ENCODE results near the gene ALDH1A3.

DNA sequence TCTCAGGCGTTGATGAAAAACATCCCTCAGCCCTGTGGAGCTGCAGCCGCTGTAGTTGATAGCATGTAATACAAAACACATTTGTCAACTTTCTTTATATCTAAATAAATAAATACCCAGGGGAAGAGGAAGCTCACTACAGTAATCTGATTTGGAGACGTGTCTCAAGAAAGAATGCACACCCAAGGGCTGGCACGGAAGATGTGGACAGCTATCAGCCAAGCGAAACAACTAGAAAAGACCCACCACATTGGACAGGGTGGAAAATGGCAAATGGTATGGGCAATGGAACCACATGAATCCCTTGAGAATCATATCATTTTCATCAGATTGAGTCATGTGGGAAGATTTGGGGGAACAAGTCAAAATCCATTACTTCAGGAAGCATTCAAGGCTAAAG is 43.1 kb upstream of the ALDH1A3 start:
- TF ChIP-seq ELF1 (IDR thresholded peaks at IDR 0.05; ENCODE audit: borderline replicate concordance, low read depth) = no peak
- no peak for TF ChIP-seq POLR2A (IDR thresholded peaks at IDR 0.05; ENCODE audit: borderline replicate concordance, extremely low read depth, insufficient read depth, insufficient read length)
- TF ChIP-seq EZH2 (IDR thresholded peaks at IDR 0.05) = no peak
- TF ChIP-seq, protein P1, sequence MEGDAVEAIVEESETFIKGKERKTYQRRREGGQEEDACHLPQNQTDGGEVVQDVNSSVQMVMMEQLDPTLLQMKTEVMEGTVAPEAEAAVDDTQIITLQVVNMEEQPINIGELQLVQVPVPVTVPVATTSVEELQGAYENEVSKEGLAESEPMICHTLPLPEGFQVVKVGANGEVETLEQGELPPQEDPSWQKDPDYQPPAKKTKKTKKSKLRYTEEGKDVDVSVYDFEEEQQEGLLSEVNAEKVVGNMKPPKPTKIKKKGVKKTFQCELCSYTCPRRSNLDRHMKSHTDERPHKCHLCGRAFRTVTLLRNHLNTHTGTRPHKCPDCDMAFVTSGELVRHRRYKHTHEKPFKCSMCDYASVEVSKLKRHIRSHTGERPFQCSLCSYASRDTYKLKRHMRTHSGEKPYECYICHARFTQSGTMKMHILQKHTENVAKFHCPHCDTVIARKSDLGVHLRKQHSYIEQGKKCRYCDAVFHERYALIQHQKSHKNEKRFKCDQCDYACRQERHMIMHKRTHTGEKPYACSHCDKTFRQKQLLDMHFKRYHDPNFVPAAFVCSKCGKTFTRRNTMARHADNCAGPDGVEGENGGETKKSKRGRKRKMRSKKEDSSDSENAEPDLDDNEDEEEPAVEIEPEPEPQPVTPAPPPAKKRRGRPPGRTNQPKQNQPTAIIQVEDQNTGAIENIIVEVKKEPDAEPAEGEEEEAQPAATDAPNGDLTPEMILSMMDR (IDR thresholded peaks at IDR 0.05 in 2 of 3, conservative IDR thresholded peaks at IDR 0.05 in 1 of 3; ENCODE audit: borderline replicate concordance in 1 of 3, insufficient read depth in 1 of 3, low read depth in 2 of 3, low read length in 2 of 3) = no peak
- TF ChIP-seq SIN3A (IDR thresholded peaks at IDR 0.05; ENCODE audit: low read depth) = no peak
- TF ChIP-seq FOSL1 (IDR thresholded peaks at IDR 0.05; ENCODE audit: low read depth) = no peak
- TF ChIP-seq SRF (IDR thresholded peaks at IDR 0.05; ENCODE audit: low read depth) = no peak
- no peak for TF ChIP-seq CEBPB (IDR thresholded peaks at IDR 0.05; ENCODE audit: low read depth)
- TF ChIP-seq POLR2AphosphoS5 (IDR thresholded peaks at IDR 0.05; ENCODE audit: low read depth, low read length) = no peak
- TF ChIP-seq EZH2phosphoT487 (IDR thresholded peaks at IDR 0.05; ENCODE audit: borderline replicate concordance) = no peak

Data from HCT116 (cell line).